Measurements from ENCODE around the gene GADD45G.

GRCh38 chr9:89604729-89605464 lies at the start of gene GADD45G:
- TF ChIP-seq CTCF (conservative IDR thresholded peaks at IDR 0.05; ENCODE audit: low read length) (no peak), EZH2phosphoT487 (IDR thresholded peaks at IDR 0.05; ENCODE audit: borderline replicate concordance, low read depth, low read length) (no peak)

All from OCI-LY7 (cell line).